Astrocyte of the spinal cord (primary cell): ENCODE data around the gene TOMM40L.
"Not testable (repeated sequence)": the region's sequence is repeated elsewhere in the genome, so short reads cannot be mapped to it uniquely, and the experiment has no call there.

Experiments
- DNase-seq: peaks from one replicate; pipeline ENCODE4 v3.0.0; 2011; ENCODE audit warnings: low read depth, low spot score
- H3K4me3 ChIP-seq: 2 replicates; pipeline ENCODE4 v1.5.1; 2011; ENCODE audit warnings: low read depth, mild to moderate bottlenecking, low read length, moderate library complexity
- CTCF ChIP-seq: IDR thresholded peaks from 2 replicates; pipeline ENCODE4 v1.5.1; 2012; ENCODE audit warnings: low read depth, mild to moderate bottlenecking, low read length, inconsistent platforms
- in situ Hi-C: cut with HindIII; loops from 2 replicates; pipeline ENCODE4 v1.10.0; 2017; ENCODE audit warnings: low sequenced_read_pairs

The TOMM40L gene

GRCh38 chr1:161233102-161233501 is 7.2 kb downstream of the TOMM40L start:
- in situ Hi-C loops = no loop called here
- DNase-seq = no peak
- TF ChIP-seq CTCF = no peak
- H3K4me3 ChIP-seq = no peak overlapping the region

- TF ChIP-seq CTCF = no peak
- DNase-seq = no peak
- in situ Hi-C loops = no loop called here
- no peak overlapping the region for H3K4me3 ChIP-seq
These were observed 10.3 kb downstream of the TOMM40L start for GRCh38 chr1:161235957-161236775.

GRCh38 chr1:161238039-161238473 is 12.2 kb downstream of the TOMM40L start, which contains the start of gene NR1I3:
TSS of gene NR1I3 (minus strand) at chr1:161238203. CDS start at chr1:161236565, 1,638 bp downstream.
- no peak for DNase-seq
- H3K4me3 ChIP-seq = no peak within 1 kb of the TSS
- in situ Hi-C loops = no loop called here
- TF ChIP-seq CTCF = no peak

GRCh38 chr1:161241682-161242081 is 15.8 kb downstream of the TOMM40L start:
- in situ Hi-C loops = no loop called here
- no peak overlapping the region for H3K4me3 ChIP-seq
- DNase-seq = no peak
- no peak for TF ChIP-seq CTCF

- no peak for DNase-seq
- TF ChIP-seq CTCF = no peak
- in situ Hi-C loops = no loop called here
These were observed 16.5 kb downstream of the TOMM40L start for GRCh38 chr1:161242313-161242712.

GRCh38 chr1:161244888-161245287 is 19.0 kb downstream of the TOMM40L start:
- no peak overlapping the region for H3K4me3 ChIP-seq
- DNase-seq = no peak
- TF ChIP-seq CTCF = no peak
- in situ Hi-C loops = no loop called here

More at GRCh38 chr1:161242313-161242712, 16.5 kb downstream of the TOMM40L start:
- H3K4me3 ChIP-seq = no peak overlapping the region

- DNase-seq, in situ Hi-C loops, H3K4me3 ChIP-seq: not testable (repeated sequence)
These were observed 24.2 kb downstream of the TOMM40L start for GRCh38 chr1:161250100-161250499.
